GM21723 (cell line): Measurements from ENCODE around the gene HCK.
"Not testable (repeated sequence)": the region's sequence is repeated elsewhere in the genome, so short reads cannot be mapped to it uniquely, and the experiment has no call there.

ENCODE experiments used
- ATAC-seq: cut with Tn5 transposase; IDR thresholded peaks from one replicate; pipeline ENCODE4 v1.9.1; 2021; ENCODE audit warnings: mild to moderate bottlenecking, moderate library complexity; ENCODE audit not compliant: unreplicated experiment

HCK gene

DNA sequence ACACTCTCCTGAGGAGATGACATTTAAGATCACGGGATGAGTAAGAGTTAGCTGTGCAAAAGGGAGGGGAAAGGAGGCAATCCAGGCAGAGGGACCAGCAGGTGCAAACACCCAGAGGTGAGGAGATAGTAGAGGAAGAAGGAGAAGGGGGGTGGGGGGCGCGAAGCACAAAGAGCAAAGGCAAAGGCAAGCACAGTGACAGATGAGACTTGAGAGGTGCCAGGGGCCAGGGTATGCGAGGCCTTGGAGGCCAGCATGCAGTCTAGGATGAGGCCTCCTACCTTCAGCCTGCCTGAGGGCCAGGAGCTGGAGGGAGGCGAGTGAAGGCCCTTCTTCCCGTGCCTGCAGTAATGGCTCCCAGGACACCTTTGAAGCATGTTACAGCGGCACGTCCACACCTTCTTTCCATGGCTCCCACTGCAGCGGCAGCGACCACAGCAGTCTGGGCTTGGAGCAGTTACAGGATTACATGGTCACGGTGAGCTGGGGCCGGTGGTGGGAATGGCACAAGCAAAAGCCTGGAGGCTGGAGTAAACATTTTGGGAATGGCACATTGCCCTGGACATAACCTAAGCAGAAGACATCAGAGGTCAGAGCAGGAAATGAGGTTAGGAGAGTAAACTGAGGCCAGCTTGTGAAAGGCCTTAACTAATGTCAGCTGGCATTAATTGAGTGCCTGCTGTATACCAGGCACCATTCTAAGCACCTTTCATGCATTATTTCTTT lies 23.2 kb upstream of the HCK start:
- no peak for ATAC-seq

DNA sequence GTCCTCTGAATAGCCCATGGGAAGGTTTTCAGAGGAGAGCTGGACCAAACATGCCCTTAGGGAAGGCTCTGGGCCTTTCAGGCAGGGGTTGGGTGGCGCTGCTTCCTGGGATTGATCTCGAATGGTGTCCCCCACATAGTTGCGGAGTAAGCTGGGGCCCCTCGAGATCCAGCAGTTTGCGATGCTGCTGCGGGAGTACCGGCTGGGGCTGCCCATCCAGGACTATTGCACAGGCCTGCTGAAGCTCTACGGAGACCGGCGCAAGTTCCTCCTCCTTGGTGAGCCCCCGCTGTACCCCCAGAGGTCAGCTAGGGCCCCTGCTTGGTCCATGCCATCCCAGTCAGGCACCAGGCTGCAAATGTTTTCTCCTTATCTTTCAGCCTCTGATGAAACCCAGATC lies 22.5 kb upstream of the HCK start:
- no peak for ATAC-seq

DNA sequence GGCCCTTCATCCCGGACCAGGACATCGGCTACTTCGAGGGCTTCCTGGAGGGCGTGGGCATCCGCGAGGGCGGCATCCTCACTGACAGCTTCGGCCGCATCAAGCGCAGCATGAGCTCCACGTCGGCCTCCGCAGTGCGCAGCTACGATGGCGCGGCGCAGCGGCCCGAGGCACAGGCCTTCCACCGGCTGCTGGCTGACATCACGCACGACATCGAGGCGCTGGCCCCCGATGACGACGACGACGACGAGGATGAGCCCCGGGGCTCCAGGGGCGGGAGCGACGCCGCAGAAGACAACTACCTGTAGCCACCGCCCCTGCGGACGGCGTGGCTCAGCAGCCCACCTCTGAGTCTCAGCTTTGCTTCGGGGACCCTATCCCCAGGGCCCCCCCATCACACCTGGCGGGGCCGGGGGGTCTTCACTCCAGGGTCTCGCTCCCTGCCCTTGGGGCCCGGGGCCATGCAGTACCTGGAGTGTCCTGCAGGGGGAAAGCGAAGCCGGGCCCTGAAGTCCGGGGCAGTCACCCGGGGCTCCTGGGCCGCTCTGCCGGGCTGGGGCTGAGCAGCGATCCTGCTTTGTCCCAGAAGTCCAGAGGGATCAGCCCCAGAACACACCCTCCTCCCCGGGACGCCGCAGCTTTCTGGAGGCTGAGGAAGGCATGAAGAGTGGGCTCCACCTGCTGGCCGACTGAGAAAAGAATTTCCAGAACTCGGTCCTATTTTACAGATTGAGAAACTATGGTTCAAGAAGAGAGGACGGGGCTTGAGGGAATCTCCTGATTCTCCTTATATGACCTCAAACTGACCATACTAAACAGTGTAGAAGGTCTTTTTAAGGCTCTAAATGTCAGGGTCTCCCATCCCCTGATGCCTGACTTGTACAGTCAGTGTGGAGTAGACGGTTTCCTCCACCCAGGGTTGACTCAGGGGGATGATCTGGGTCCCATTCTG lies 20.8 kb upstream of the HCK start:
- no peak for ATAC-seq

DNA sequence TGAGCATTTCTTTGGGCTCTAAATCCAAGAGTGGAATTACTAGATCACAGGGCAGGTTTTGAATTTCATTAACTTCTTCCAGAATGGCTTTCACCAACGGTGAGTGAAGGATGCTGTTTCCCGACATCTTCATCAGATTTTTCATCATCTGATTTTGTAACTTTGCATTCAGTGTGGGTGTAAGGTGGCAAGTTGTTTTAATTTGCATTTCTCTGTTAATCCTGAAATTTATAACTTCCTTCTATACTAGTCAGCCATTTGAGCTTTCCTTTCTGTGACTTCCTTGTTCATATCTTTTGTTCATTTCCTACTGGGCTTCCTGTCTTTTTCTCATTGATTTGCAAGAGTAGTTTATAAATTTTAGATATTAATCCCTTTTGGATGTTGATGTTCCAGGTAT lies 18.7 kb upstream of the HCK start:
- no peak for ATAC-seq

DNA sequence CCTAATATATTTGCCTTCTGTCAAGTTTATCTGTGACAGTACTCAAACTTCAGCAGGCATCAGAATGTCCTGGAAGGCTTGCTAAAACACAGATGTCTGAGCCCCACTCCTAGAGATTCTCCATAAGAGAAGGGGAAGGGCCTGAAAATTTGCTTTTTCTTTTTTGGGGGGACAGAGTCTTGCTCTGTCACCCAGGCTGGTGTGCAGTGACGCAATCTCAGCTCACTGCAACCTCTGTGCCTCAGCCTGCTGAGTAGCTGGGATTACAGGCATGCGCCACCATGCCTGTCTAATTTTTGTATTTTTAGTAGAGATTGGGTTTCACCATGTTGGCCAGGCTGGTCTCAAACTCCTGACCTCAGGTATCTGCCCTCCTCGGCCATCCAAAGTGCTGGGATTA lies 18.3 kb upstream of the HCK start:
- ATAC-seq: not testable (repeated sequence)

DNA sequence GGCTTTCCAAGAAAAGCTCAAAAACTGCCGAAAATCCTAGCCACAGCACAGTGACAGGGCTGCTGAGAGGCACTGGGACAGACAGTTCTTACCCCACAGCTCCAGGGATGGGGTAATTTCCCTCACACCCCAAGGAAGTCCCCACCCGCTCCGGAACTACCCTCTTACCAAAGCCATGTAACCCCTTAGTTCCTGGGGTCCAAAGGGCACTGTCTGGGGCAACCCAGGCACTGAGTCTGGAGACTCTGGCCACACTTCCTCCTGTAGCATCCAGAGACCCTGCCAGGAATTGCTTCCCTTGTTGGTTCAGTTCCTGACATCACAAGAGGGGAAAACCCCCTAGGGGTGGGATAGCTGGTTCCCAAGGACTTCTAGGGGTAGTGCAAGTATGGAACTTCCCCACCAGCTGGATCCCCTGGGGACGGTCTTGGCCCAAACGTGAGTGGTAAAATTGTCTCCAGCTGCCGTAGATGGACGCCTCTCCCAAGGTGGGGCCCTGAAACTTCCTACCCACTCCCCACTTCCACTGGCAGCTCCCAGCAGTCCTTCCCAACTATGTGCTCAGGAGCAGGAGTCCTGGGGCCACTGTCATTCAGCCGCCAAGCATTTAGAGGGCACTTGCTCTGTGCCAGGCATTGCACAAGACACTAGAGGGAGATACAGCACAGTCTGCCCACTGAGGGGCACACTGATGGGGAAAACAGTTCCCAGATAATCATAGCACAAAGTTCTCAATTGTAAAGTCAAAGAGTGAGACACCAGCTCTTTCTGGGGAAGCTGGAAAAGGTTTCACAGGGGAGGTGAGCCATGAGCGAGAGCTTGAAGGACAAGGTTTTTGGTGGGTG lies 17.2 kb upstream of the HCK start:
- ATAC-seq: no peak

DNA sequence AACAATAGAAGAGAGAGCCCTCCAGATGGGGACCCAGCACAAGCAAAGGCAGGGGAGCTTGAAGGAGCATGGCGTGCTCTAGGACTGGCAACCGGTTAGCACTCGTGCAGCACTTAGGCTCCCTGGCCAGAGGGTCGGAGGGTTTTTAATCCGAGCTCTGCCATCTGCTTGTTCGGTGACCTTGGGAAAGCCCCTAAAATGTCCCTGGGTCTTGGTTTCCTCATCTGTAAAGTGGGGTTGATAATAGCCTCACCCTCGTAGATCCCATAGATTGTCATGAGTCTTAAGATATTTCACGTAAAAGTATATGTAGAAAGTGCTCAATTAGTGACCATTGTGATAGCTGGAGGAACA lies 16.6 kb upstream of the HCK start:
- no peak for ATAC-seq

DNA sequence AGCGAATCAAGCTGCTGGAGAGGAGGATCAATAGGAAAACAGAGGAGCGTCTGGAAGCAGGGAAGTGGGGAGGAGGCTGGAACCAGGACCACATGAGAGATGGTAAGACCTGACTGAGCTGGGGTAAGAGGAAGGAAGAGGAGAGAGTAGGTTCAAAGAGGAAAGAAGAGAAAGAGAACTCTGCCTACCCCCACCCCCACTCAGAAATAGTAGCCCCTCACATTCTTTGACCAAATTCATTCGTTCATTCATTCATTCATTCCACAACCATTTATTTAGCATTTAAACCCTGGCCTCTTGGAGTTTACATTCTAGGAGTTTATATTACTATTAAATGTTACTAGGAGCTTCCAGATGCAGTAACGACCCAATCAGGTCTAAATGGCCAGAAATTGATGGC lies 15.8 kb upstream of the HCK start:
- no peak for ATAC-seq

DNA sequence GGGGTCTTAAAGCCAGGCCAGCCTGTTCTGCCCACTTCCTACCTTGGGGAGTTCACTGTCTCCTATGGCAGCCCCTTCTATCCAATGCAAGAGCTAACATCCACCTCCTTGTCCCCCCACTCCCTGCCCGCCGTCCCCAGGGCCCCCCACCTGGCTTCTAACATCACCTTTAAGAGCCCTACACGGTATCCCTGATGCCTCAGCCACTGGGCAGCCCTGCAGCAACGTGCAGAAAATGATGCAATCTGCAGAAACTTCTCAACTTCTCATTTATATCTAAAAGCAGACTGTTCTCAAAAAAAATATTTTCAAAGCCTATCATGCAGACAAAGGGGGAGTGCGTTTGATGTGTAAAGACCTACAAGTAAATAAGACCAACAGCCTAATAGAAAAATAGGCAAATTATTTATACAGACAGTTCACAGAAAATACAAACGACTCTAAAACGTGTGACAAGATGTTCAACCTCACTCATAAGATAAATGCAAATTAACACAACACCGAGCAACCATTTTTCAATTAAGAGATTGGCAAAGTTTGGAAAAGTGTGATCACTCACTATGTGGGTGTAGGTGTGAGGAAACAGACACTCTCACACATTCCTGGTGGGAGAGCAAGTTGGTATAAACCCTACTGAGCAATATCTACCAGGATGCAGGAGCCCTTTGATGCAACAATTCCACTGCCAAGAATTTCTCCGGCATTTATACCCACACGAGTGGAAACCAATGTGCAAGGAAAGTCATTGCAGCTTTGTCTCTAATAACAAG lies 15.1 kb upstream of the HCK start:
- no peak for ATAC-seq

DNA sequence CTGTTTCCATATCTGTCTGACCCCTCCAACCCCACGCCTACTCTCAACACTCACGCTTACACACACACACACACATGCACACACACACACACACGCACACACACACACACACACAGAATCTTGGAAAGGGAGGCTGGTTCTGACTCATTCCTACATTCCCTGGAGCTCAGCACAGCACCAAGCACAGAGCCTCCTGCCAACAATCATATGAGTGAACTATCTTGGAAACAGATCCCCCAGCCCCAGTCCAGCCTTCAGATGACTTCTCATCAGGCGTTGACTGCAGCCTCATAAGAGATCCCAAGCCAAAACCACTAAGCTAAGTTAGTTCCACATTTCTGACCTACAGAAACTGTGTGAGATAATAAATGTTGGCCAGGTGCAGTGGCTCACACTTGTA lies 14.1 kb upstream of the HCK start:
- no peak for ATAC-seq

DNA sequence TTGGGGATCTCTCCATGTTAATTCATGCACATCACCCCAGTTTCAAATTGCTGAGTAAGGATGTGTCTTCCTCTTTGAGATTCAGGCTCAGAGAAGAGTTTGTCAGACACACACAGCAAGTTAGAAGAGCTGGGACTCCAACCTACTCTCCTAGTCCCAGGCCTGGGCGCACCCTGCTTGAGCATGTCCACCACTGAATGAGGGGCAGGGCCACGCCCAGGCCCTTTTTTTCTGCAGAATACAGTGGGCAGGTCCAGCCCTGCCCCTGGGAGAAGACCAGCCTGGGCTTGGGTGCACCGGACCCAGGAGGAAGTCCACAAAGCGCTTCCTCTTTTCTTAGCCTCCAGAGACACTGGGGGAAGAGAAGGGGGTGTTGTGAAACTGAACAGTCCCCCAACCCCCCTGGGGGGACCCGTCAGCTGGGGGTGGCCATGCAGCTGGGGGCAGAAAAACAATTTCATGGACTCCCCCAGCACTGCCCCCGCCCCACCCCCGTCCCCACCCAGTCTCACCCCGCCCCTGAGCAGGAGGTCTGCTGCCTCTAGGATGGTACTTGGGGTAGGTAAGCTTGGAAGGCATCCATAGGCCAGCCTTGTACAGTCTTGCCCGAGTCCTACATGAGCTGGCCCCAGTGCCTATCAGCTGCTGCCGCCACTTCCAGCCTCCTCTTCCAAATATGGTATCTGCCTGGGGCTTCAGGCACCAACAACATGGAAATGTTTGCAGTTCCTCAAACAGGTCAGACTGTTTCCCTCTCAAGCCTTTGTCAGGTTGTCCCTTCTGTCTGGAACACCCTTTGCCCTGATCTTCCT lies 11.7 kb upstream of the HCK start:
- ATAC-seq: no peak

DNA sequence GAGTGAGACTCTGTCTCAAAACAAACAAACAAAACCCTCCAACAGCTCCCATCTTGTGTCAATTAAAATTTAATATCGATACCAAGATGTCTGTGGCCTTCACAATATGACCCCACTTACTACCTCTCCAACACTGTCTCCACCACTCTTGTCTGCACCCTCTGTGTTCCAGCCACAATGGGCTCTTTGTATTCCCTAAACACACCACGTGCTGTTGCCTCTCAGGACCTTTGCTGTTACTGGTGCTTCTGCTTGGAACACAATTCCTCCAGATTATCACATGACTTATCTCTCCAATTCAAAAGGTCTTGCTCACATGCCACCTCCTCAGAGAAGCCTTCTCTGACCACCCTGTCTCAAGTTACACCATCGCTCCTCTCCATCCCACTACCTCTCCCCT lies 6.0 kb upstream of the HCK start:
- no peak for ATAC-seq

DNA sequence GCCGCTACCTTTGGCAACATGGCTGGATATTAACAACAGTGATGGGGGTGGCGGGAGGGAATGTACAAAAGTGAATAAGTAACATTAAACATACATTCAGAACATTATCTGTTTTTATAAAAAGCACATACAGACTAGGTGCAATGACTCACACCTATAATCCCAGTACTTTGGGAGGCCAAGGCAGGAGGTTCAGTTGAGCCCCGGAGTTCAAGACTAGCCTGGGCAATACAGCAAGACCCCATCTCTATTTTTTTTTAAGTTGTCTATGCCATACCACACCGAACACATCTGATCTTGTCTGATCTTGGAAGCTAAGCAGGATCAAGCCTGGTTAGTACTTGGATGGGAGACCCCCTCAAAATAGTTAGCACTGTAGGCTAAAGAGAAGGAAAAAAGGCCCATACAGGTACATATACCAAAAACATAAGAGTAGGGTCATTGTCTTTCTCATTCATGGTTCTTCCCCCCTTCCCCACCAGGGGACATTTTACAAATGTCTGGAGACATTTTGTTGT lies 1.7 kb upstream of the HCK start:
- no peak for ATAC-seq

DNA sequence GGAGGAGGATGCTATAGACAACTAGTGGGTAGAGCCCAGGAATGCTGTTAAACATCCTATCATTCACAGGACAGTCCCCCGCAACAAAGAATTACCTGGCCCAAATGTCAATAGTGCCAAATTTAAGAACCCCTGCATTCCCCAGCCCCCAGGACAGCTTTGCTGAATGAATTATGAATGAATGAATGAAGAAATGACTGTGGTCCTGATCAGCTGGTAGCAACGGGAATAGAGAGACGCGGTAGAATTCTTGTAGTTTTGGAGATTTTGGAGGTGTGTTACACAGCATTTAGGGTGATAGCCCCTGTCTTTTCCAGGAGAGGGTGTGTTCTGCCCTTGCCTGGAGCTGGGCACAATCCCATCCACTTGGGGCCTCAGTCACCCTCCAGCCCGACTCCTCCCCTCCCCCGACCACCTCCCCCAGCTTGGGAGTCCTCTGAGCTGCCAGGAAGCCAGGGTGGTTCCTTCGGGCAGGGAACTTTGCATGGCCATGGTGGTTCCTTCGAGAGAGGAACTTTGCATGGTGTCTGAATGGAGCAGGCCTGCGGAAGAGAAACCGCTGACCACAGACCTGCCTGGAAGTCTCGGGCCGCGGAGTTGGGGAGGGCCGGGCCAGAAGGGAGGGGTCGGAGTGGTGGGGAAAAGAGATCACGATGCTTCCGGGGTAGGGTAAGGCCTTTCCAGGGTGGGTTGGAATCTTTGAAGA lies 1.0 kb upstream of the HCK start:
- no peak for ATAC-seq

DNA sequence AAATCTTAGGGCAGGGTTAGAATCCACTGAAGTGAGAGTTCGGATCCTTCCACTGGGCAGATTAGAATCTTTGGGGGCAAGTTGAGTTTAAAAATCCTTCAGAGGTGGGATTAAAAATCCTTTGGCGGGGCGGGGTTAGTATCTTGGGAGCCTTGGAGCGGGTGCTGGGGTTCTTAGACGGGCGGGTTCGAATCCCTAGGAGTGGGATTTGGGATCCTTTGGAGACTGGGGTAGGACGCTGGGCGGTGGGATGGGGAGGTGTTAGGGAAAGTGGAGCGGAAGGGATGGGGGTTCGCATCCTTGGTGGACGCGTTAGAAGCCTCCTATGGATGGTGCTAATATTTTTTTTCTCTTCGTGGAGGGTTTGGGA lies 337 bp upstream of the HCK start:
- ATAC-seq: no peak

DNA sequence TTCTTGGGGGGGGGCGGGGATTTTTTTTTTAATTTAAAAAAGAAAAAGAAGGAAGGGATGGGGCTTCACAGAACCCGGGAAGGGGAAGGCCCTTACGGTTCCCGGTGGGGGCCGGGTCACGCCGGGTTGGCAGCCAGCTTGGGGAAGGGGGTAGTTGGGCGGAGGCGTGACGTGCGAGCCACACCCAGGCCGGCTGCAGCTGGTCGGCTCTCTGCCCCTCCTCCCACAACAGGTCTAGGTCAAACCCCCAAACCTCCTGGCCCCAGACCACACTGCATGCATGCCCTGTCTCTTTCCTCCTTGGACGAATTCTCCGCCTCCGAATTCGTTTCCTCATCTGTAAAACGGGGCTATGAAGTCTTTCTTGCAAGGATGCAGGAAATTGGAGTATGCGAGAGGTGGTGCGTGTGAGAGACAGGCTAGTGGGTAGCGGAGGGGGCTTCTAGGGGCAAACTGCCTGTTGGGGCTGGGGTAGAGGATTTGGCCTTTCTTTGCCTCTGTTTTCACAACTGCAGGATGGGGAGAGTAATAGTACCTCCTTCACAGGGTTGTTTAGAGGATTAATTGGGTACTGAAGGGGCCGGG lies 828 bp downstream of the HCK start:
- no peak for ATAC-seq

DNA sequence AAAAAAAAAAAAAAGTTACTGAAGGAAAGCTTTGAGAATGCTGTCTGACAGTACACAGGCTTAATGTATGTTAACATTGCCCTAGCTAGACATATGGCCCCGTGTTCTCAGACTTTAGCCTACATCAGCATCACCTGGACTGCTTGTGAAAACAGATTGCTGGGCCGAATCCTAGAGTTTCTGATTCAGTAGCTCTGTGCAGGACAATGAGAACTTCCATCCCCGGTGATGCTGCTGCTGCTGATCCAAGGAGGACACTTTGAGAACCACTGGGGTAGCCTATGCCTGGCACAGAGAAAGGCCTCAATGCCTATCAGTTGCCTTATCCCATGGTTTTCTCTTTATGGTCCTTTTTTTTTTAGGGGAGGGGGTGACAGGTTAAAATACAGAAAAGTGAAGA lies 1.6 kb downstream of the HCK start:
- ATAC-seq: no peak

DNA sequence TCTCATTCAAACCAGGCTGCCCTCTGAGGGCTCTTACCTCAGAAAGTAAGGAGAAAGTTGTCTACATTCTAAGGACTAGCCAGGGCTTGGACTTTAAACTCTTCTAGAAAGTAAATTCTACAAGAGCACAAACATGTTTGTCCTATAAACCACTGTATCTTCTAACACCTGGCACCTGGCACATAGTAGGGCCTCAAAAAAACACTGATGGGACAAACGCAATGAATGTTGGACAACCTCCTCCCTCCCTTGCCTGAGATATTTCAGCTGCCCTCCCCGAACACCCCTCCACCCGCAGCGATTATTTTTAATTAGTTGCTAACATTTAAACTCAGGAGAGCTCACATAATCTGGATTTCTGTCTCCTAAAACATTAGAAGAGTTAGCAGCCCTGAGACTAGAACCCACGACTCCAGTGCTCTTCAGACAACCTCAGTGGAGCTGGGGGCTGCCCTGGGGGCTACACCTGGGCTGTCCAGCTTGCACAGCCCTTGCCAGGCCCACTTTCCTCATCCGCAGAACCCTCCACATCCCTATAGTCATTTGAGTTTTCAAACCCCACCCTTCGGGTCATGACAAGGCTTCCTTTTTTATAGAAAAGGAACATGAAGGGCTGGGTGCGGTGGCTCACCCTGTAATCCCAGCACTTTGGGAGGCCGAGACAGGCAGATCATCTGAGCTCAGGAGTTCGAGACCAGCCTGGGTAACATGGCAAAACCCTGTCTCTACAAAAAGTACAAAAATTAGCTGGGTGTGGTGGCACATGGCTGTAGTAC lies 4.9 kb downstream of the HCK start:
- no peak for ATAC-seq
